ENCODE results near the gene KRT36. TPM values are rescaled to one million over a fixed set of nuclear protein-coding genes. Genes with fewer than 3 reads are reported as not detected.

Gene KRT36
- total and polyA plus RNA-seq, 2 donors (not counting 1 experiment from before 2014, with no cell fraction given): not detected

GRCh38 chr17:41533613-41534012 is 43.9 kb upstream of the KRT36 start:
- Histone ChIP-seq H3K9me3 (ENCODE audit: control extremely low read depth in 1 of 3, control insufficient read depth in 2 of 3, insufficient read depth in 1 of 3, low read length in 2 of 3) (peaks cover 0 to under 1% (median 0%) of the 10 kb centered on the region in 3 donors), H3K27ac (ENCODE audit: low read length in 2 of 2) (no peak overlapping the region), H3K36me3 (replicated peaks in 1 of 2; ENCODE audit: control extremely low read depth in 1 of 2, control insufficient read depth in 1 of 2, extremely low read depth in 1 of 2, insufficient read depth in 2 of 2, low read length in 1 of 2) (no peaks in the 10 kb centered on the region), H3K27me3 (replicated peaks in 1 of 4; ENCODE audit: control extremely low read depth in 1 of 4, control insufficient read depth in 3 of 4, insufficient read depth in 4 of 4, low read length in 3 of 4) (peaks cover 0 to 37% (median 11%) of the 10 kb centered on the region in 4 experiments), H2AFZ (ENCODE audit: insufficient read depth, low read depth, low read length, poor library complexity, severe bottlenecking) (no peak overlapping the region), H3K4me1 (ENCODE audit: control insufficient read depth in 2 of 2, insufficient read depth in 2 of 2, low read length in 2 of 2) (no peaks in the 10 kb centered on the region), H3K4me3 (ENCODE audit: control extremely low read depth in 1 of 5, extremely low read depth in 1 of 5, insufficient read depth in 1 of 5, low read depth in 2 of 5, low read length in 4 of 5) (no peak overlapping the region), H4K20me1 (ENCODE audit: control insufficient read depth, insufficient read depth, low read length, poor library complexity, severe bottlenecking) (no peaks in the 10 kb centered on the region), H3K9ac (ENCODE audit: low read length) (no peak overlapping the region), H3K79me2 (ENCODE audit: control insufficient read depth, insufficient read depth, low read length) (no peaks in the 10 kb centered on the region), H3K4me2 (replicated peaks; ENCODE audit: low read depth, low read length, poor library complexity, severe bottlenecking) (no peak overlapping the region)
- ChIA-PET POLR2A (interaction anchor here (0.6 kb wide), 1 partner anchor 12 kb away, joined by 6 read pairs; no protein-coding TSS in a partner anchor), CTCF (interaction anchor here (1.7 kb wide), 1 partner anchor 16 kb away, joined by 8 read pairs; no protein-coding TSS in a partner anchor)
- WGBS (ENCODE audit: insufficient coverage): 100% methylated on average over 1 of the region's 7 CpGs
- Mint-ChIP-seq H3K4me3 (no peak overlapping the region), H3K27ac (no peak overlapping the region), H3K9me3 (ENCODE audit: insufficient read depth) (no peaks in the 10 kb centered on the region), H3K27me3 (peaks cover 68% of the 10 kb centered on the region), H3K4me1 (peaks cover 4% of the 10 kb centered on the region)
- TF ChIP-seq EZH2 (IDR thresholded peaks at IDR 0.05; ENCODE audit: borderline replicate concordance, insufficient read depth, low read depth, low read length, poor library complexity, severe bottlenecking) (no peak), CTCF (IDR thresholded peaks at IDR 0.05) (no peak)
- ATAC-seq (ENCODE audit: low read depth) (no peak), DNase-seq (no peak)
- intact Hi-C loops (cut with micrococcal nuclease): no loop called here

- peaks cover 0 to 42% (median 12%) of the 10 kb centered on the region in 4 experiments for H3K27me3 ChIP-seq (replicated peaks in 1 of 4; ENCODE audit: control extremely low read depth in 1 of 4, control insufficient read depth in 3 of 4, insufficient read depth in 4 of 4, low read length in 3 of 4)
- H4K20me1 ChIP-seq (ENCODE audit: control insufficient read depth, insufficient read depth, low read length, poor library complexity, severe bottlenecking): no peaks in the 10 kb centered on the region
- peaks cover 0 to 6% (median 0%) of the 10 kb centered on the region in 3 donors for H3K9me3 ChIP-seq (ENCODE audit: control extremely low read depth in 1 of 3, control insufficient read depth in 2 of 3, insufficient read depth in 1 of 3, low read length in 2 of 3)
- H3K9ac ChIP-seq (ENCODE audit: low read length): no peak overlapping the region
- no peak for TF ChIP-seq EZH2 (IDR thresholded peaks at IDR 0.05; ENCODE audit: borderline replicate concordance, insufficient read depth, low read depth, low read length, poor library complexity, severe bottlenecking)
- no peak for TF ChIP-seq CTCF (IDR thresholded peaks at IDR 0.05)
- ChIA-PET POLR2A (no interaction called here), CTCF (interaction anchor here (0.6 to 1.7 kb wide), 2 partner anchors 16 to 36 kb away, joined by 3 to 8 read pairs; no protein-coding TSS in a partner anchor)
- H3K79me2 ChIP-seq (ENCODE audit: control insufficient read depth, insufficient read depth, low read length): no peaks in the 10 kb centered on the region
- Mint-ChIP-seq H3K4me1 (peaks cover 7% of the 10 kb centered on the region), H3K9me3 (ENCODE audit: insufficient read depth) (no peaks in the 10 kb centered on the region), H3K27me3 (peaks cover 69% of the 10 kb centered on the region), H3K4me3 (no peak overlapping the region), H3K27ac (no peak overlapping the region)
- ATAC-seq (ENCODE audit: low read depth): no peak
- no peak overlapping the region for H2AFZ ChIP-seq (ENCODE audit: insufficient read depth, low read depth, low read length, poor library complexity, severe bottlenecking)
- no peak overlapping the region for H3K4me3 ChIP-seq (ENCODE audit: control extremely low read depth in 1 of 5, extremely low read depth in 1 of 5, insufficient read depth in 1 of 5, low read depth in 2 of 5, low read length in 4 of 5)
- WGBS (ENCODE audit: insufficient coverage): 84% methylated on average over 6 of the region's 9 CpGs
- no peaks in the 10 kb centered on the region for H3K36me3 ChIP-seq (replicated peaks in 1 of 2; ENCODE audit: control extremely low read depth in 1 of 2, control insufficient read depth in 1 of 2, extremely low read depth in 1 of 2, insufficient read depth in 2 of 2, low read length in 1 of 2)
- H3K27ac ChIP-seq (ENCODE audit: low read length in 2 of 2): no peak overlapping the region
- no peak overlapping the region for H3K4me2 ChIP-seq (replicated peaks; ENCODE audit: low read depth, low read length, poor library complexity, severe bottlenecking)
- DNase-seq: no peak
- H3K4me1 ChIP-seq (ENCODE audit: control insufficient read depth in 2 of 2, insufficient read depth in 2 of 2, low read length in 2 of 2): peaks cover 4 to 5% of the 10 kb centered on the region in 2 donors
- intact Hi-C loops (cut with micrococcal nuclease): no loop called here
These were observed 43.3 kb upstream of the KRT36 start for GRCh38 chr17:41532947-41533570.
